Colon (tissue), 2 donors: ENCODE results near the gene CEP70.

Experiments used
- FAIRE-seq: peaks from 2 replicates; lab custom pipeline; 2012; peaks lifted over from hg19 to GRCh38; lab: Jason Lieb, UNC
- donor health status: control.
- donor health status: control.

Gene CEP70

DNA sequence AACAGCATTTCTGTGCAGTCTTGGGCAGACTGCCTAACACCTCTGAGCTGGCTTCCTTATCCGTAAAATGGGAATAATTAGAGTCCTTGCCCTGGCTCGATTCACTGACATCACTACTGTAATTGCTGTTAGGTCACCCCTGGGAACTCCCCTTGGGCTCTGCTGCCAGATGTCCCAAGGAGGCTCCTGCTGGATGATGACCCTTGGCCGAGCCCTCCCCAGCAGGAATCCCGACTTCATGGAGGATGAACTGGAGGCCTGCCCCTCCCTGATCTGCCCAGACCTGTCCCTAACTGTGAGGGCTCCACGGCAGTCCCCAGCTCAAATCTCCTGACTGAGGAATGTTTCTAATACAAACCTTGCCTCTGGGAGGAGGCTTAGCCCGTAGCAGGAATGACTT is 141.6 kb downstream of the CEP70 start:
- no peak for FAIRE-seq

- FAIRE-seq, result no peak
Measured at GRCh38 chr3:138451595-138452162, 142.4 kb downstream of the CEP70 start.

DNA sequence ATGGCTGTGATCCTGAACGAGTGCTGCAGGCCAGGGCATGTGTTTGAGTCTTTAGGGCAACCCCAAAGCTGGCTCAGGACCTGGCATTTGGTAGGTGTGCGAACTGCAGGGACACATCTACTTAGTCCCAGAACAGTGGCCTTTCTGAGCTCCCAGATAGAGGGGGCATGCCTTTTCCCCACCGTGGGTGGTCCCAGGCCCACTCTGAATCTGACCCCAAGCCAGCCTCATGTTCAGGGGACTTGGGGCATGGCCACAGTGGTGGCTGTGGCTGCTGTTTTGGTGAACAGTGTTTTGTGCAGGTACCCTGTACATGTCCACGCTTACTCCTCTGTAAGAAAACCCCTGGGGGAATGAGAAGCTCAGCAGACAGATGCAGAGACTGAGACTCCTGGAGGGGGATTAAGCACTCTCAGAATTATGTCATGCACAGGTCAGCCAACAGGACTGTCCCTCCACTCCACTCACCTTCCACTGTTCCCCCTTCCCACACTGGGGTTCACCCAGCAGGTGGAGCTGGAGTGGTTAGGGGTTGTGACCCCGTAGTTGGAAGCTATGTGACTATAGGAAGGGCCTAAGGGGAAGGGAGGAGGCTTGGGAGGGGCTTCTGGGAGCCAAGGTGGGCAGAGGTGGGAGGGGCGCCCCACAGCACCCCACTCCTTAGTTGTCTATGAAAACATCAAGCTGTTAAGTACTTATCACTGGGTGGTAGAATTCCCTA is 143.2 kb downstream of the CEP70 start:
- no peak for FAIRE-seq

DNA sequence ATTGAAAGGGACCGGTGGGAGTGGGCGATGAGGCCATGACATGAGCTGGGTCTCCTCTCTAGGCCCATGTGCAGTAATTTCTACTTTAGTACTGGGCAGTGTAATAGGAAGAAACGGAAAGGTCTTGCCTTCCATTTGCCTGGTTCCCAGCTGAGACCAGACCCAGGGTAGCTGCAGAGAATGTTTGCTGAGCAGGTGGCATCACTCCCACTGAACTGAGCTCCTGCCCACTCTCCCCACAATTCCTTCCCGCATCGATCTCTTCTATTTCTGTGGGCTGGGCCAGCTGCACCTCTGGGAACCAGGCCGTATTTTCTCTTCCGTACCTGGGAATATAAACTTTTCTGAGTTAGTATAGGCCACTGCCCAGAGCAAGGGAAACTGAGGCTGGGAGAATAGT is 143.9 kb downstream of the CEP70 start:
- no peak for FAIRE-seq

DNA sequence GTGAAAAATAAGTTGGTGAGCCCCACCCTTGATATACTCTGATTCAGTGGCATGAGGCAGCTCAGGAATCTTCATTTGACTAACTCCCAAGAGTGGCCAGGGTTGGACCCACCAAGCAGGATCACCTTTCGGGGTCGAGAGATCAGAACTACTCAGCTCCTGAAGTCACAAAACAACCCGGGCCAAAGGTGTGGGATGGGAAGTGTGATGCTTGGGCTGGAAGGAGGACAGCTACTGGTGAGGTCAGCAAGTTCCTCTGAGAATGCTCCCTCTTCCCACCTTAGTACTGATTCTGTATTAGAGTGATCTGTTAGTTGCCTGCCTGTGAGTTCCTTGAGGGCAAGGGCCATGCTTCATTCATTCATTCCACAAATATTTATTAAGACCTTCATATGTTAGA is 144.6 kb downstream of the CEP70 start:
- no peak for FAIRE-seq

- no peak for FAIRE-seq
Measured at GRCh38 chr3:138448631-138449030, 145.4 kb downstream of the CEP70 start.

DNA sequence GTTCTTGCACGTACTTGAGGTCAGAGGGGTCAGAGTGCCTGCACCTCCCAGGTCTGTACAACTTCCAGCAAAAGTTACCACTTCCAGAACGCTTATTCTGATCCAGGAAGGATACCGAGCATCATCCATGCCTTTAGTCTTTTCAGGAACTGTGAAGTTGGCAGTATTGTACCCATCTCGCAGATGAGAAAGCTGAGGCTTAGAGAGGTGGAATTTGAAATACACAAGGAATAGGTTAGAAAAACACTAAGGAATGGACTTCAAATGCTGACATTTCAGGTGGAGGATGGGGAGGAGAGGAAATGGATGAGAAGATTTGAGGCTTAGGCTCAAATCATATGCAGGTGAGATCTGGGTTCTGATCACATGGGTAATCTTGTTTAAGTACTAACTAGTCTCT is 148.4 kb downstream of the CEP70 start:
- FAIRE-seq, result no peak

- no peak for FAIRE-seq
Measured at GRCh38 chr3:138445236-138445635, 148.8 kb downstream of the CEP70 start.
